GM23248 (cell line): Measurements from ENCODE around the gene PRLR. TPM values are rescaled to one million over a fixed set of nuclear protein-coding genes. Genes with fewer than 3 reads are reported as not detected.

Source experiments
- DNase-seq: peaks from one replicate; pipeline ENCODE4 v3.0.0-alpha.2; 2015
- H2AFZ ChIP-seq: fragments of 200-600 bp; sonication (generic); 2 replicates; pipeline ENCODE4 v1.6.1; 2016; ENCODE audit warnings: antibody characterized with exemption
- H3F3A ChIP-seq: fragments of 200-600 bp; sonication (generic); 2 replicates; pipeline ENCODE4 v1.6.1; 2016; ENCODE audit warnings: mild to moderate bottlenecking, antibody characterized with exemption, mixed run types; ENCODE audit not compliant: insufficient read depth
- H3K27ac ChIP-seq: fragments of 200-600 bp; sonication (generic); 2 replicates; pipeline ENCODE4 v1.5.1; 2016; ENCODE audit warnings: mild to moderate bottlenecking
- H3K27me3 ChIP-seq: fragments of 200-600 bp; sonication (generic); replicated peaks from 2 replicates; pipeline ENCODE4 v1.6.1; 2016; ENCODE audit warnings: mild to moderate bottlenecking; ENCODE audit not compliant: insufficient read depth
- H3K36me3 ChIP-seq: fragments of 200-600 bp; sonication (generic); 2 replicates; pipeline ENCODE4 v1.6.1; 2016; ENCODE audit warnings: low read depth, mild to moderate bottlenecking
- H3K4me1 ChIP-seq: fragments of 200-600 bp; sonication (generic); 2 replicates; pipeline ENCODE4 v1.6.1; 2016; ENCODE audit warnings: mild to moderate bottlenecking; ENCODE audit not compliant: insufficient read depth
- H3K4me2 ChIP-seq: fragments of 200-600 bp; sonication (generic); one replicate; pipeline ENCODE4 v1.6.1; 2016; ENCODE audit warnings: mild to moderate bottlenecking; ENCODE audit not compliant: unreplicated experiment
- H3K4me3 ChIP-seq: fragments of 200-600 bp; sonication (generic); 2 replicates; pipeline ENCODE4 v1.5.1; 2016; ENCODE audit warnings: mild to moderate bottlenecking
- H3K79me2 ChIP-seq: fragments of 200-600 bp; sonication (generic); 2 replicates; pipeline ENCODE4 v1.6.1; 2016; ENCODE audit warnings: mild to moderate bottlenecking; ENCODE audit not compliant: insufficient read depth
- H3K9ac ChIP-seq: fragments of 200-600 bp; sonication (generic); 2 replicates; pipeline ENCODE4 v1.6.1; 2016; ENCODE audit warnings: mild to moderate bottlenecking
- H3K9me2 ChIP-seq: fragments of 200-600 bp; sonication (generic); 2 replicates; pipeline ENCODE4 v1.6.1; 2016; ENCODE audit warnings: mixed run types, mild to moderate bottlenecking, moderate library complexity; ENCODE audit not compliant: insufficient read depth
- H3K9me3 ChIP-seq: fragments of 200-600 bp; sonication (generic); one replicate; pipeline ENCODE4 v1.6.1; 2017; ENCODE audit warnings: low read depth
- H4K20me1 ChIP-seq: fragments of 200-600 bp; sonication (generic); 2 replicates; pipeline ENCODE4 v1.6.0; 2016; ENCODE audit not compliant: insufficient read depth
- EZH2 ChIP-seq: fragments of 200-600 bp; sonication (generic); IDR thresholded peaks from 2 replicates; pipeline ENCODE4 v1.6.1; 2018; ENCODE audit warnings: antibody characterized with exemption, mild to moderate bottlenecking; ENCODE audit not compliant: insufficient read depth, poor library complexity, severe bottlenecking
- EZH2phosphoT487 ChIP-seq: fragments of 200-600 bp; sonication (generic); IDR thresholded peaks from 2 replicates; pipeline ENCODE4 v1.6.1; 2018; ENCODE audit warnings: antibody characterized with exemption, moderate library complexity, mild to moderate bottlenecking, low read depth; ENCODE audit not compliant: insufficient read depth
- WGBS, 2 experiments: methylation state at CpG; one replicate each; pipeline ENCODE4 v1.1.6; 2015 to 2017; ENCODE audit warnings: low lambda C conversion rate in 2 of 2, low coverage in 1 of 2; ENCODE audit errors: missing lambda C conversion rate in 2 of 2; 5-methylcytosine and 5-hydroxymethylcytosine counted together
- in situ Hi-C: fragments of 300-500 bp; cut with MboI; formaldehyde crosslinking; loops from 2 replicates; pipeline ENCODE4 v1.15.0; 2020
- polyA plus RNA-seq: library from polyadenylated mRNA; unstranded; fragments of >200 nt; fragmentation: Nextera tagmentation; extraction: Ambion mirVana; gene quantifications from 2 replicates; pipeline ENCODE4 v1.2.1, GENCODE V29; 2016
- total RNA-seq: library from RNA; depleted of rRNA; stranded (reverse); fragments of >200 nt; shearing (Covaris generic); gene quantifications from 2 replicates; pipeline ENCODE4 v1.2.3, GENCODE V29; 2014

The PRLR gene
- total and polyA plus RNA-seq, 2 experiments from 2014 or later: 0.80 to 5.8 TPM

- H3K27ac ChIP-seq: no peak overlapping the region
- 78 to 81% methylated on average over 2 of the region's 2 CpGs for WGBS, 2 experiments
- H3K9me2 ChIP-seq: no peaks in the 10 kb centered on the region
- no peaks in the 10 kb centered on the region for H4K20me1 ChIP-seq
- no peaks in the 10 kb centered on the region for H3K79me2 ChIP-seq
- H3K9ac ChIP-seq: no peak overlapping the region
- H3K36me3 ChIP-seq: no peaks in the 10 kb centered on the region
- no peak for TF ChIP-seq EZH2phosphoT487
- no peak for TF ChIP-seq EZH2
- no peak overlapping the region for H3K4me2 ChIP-seq
- H2AFZ ChIP-seq: no peak overlapping the region
- no peak overlapping the region for H3K4me3 ChIP-seq
- H3K4me1 ChIP-seq: no peaks in the 10 kb centered on the region
- no peaks in the 10 kb centered on the region for H3K9me3 ChIP-seq
- in situ Hi-C loops: no loop called here
- peaks cover 5% of the 10 kb centered on the region for H3K27me3 ChIP-seq
- no peaks in the 10 kb centered on the region for H3F3A ChIP-seq
- no peak for DNase-seq
Observed at GRCh38 chr5:35264509-35264908, 34.2 kb upstream of the PRLR start.

- TF ChIP-seq EZH2: no peak
- TF ChIP-seq EZH2phosphoT487: no peak
- DNase-seq: no peak
- 31 to 34% methylated on average over 2 of the region's 2 CpGs for WGBS, 2 experiments
- Histone ChIP-seq H3F3A (no peaks in the 10 kb centered on the region), H4K20me1 (no peaks in the 10 kb centered on the region), H3K27ac (no peak overlapping the region), H3K4me3 (no peak overlapping the region), H3K79me2 (no peaks in the 10 kb centered on the region), H3K9ac (no peak overlapping the region), H3K9me3 (no peaks in the 10 kb centered on the region), H3K4me2 (no peak overlapping the region), H3K36me3 (no peaks in the 10 kb centered on the region), H2AFZ (no peak overlapping the region), H3K27me3 (peaks cover 5% of the 10 kb centered on the region), H3K4me1 (no peaks in the 10 kb centered on the region), H3K9me2 (no peaks in the 10 kb centered on the region)
- in situ Hi-C loops: no loop called here
Observed at GRCh38 chr5:35263266-35263877, 33.1 kb upstream of the PRLR start.

GRCh38 chr5:35253582-35253981, 23.3 kb upstream of the PRLR start:
- H4K20me1 ChIP-seq: no peaks in the 10 kb centered on the region
- no peak overlapping the region for H3K4me3 ChIP-seq
- WGBS, 2 experiments: 35 to 36% methylated on average over 3 of the region's 3 CpGs
- H3K36me3 ChIP-seq: no peaks in the 10 kb centered on the region
- no peaks in the 10 kb centered on the region for H3F3A ChIP-seq
- no peak overlapping the region for H2AFZ ChIP-seq
- no peak overlapping the region for H3K9ac ChIP-seq
- no peaks in the 10 kb centered on the region for H3K27me3 ChIP-seq
- TF ChIP-seq EZH2phosphoT487 (no peak), EZH2 (no peak)
- no peak overlapping the region for H3K27ac ChIP-seq
- H3K4me1 ChIP-seq: no peaks in the 10 kb centered on the region
- no peaks in the 10 kb centered on the region for H3K9me2 ChIP-seq
- H3K9me3 ChIP-seq: no peaks in the 10 kb centered on the region
- in situ Hi-C loops: no loop called here
- no peak overlapping the region for H3K4me2 ChIP-seq
- DNase-seq: no peak
- H3K79me2 ChIP-seq: no peaks in the 10 kb centered on the region

GRCh38 chr5:35252963-35253362, 22.7 kb upstream of the PRLR start:
- H3K27me3 ChIP-seq: no peaks in the 10 kb centered on the region
- TF ChIP-seq EZH2phosphoT487 (no peak), EZH2 (no peak)
- 37 to 51% methylated on average over 2 of the region's 2 CpGs for WGBS, 2 experiments
- H3K4me2 ChIP-seq: no peak overlapping the region
- H3K9ac ChIP-seq: no peak overlapping the region
- no peaks in the 10 kb centered on the region for H3K9me3 ChIP-seq
- no peaks in the 10 kb centered on the region for H3K4me1 ChIP-seq
- no peak overlapping the region for H3K4me3 ChIP-seq
- no peaks in the 10 kb centered on the region for H4K20me1 ChIP-seq
- no peaks in the 10 kb centered on the region for H3F3A ChIP-seq
- H3K36me3 ChIP-seq: no peaks in the 10 kb centered on the region
- no peak overlapping the region for H3K27ac ChIP-seq
- no peak overlapping the region for H2AFZ ChIP-seq
- DNase-seq: no peak
- H3K79me2 ChIP-seq: no peaks in the 10 kb centered on the region
- H3K9me2 ChIP-seq: no peaks in the 10 kb centered on the region
- in situ Hi-C loops: no loop called here
